Right renal cortex interstitium (tissue), 3 donors: ENCODE measurements around the gene SLC7A1. TPM values are rescaled to one million over a fixed set of nuclear protein-coding genes. Genes with fewer than 3 reads are reported as not detected.

Experiments used
- DNase-seq, 3 donors: peaks; one replicate each; pipeline ENCODE4 v3.0.0-alpha.2; 2013; ENCODE audit warnings: low read depth in 3 of 3, low spot score in 2 of 3
- polyA plus RNA-seq, 3 donors: library from polyadenylated mRNA; unstranded; fragments of 120-200 nt; gene quantifications; one replicate each; pipeline ENCODE4 v1.2.1, GENCODE V29; 2013; ENCODE audit not compliant: insufficient read length in 3 of 3

The SLC7A1 gene
- polyA plus RNA-seq, 3 donors, result 15.3 to 16.8 (median 15.6) TPM

DNA sequence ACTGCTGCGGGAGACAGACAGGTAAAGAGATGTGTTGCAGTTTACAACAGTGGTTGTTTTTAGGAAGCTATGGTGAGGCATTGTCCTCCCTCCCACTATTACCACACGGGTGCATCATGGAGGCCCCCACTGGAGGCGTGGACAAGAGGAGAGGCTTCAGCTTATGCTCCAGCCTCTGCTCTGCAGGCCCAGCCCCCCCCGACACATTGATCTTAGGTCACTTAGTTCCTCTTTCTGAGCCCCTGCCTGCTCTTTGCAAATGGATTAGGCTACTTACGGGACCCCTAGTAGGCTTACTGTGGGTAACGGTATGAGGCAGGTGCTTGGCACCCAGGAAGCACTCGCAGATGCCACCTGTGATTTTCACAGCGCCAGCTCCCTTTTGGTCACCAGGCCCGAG lies 123.9 kb downstream of the SLC7A1 start:
- DNase-seq, result no peak

GRCh38 chr13:29465741-29466293 lies 129.7 kb downstream of the SLC7A1 start:
- no peak for DNase-seq

- no peak for DNase-seq
These were observed 131.3 kb downstream of the SLC7A1 start for GRCh38 chr13:29464105-29464679.

DNA sequence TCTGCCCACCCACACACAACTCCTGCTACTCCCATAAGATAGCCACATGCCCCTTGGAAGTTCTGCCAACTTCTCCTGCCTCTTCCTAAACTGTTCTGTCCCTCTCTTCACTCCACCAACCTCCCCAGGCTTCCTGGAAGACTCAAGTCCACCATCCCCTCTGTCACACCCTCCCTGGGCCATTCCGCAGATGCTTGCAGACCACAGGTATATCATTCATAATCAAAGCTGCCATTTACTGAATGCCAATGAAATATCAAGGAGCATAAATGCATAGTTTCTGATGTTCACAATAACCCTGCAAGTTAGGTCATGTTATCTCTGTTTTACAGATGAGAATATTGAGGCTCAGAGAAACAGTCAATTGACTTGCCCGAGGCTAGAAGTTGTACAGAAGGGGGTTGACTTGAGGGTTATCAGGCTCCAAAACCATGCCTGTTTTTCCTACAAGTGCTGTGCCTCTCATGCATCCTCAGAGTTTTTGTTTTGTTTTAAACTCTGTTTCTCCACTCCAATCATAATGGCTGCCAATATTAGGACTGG lies 135.6 kb downstream of the SLC7A1 start:
- no peak for DNase-seq
